Left ventricle myocardium inferior (tissue), 1 donor: ENCODE data around the gene OTOA. TPM values are rescaled to one million over a fixed set of nuclear protein-coding genes. Genes with fewer than 3 reads are reported as not detected.

Experiments used
- DNase-seq: peaks from one replicate; pipeline ENCODE4 v3.0.0-alpha.2; 2020
- H3K27ac ChIP-seq: fragments of 200-600 bp; replicated peaks from 2 replicates; pipeline ENCODE4 v1.8.0; 2021
- H3K27me3 ChIP-seq: fragments of 200-600 bp; 2 replicates; pipeline ENCODE4 v1.8.0; 2021; ENCODE audit warnings: low read depth
- H3K36me3 ChIP-seq: fragments of 200-600 bp; 2 replicates; pipeline ENCODE4 v1.8.0; 2021
- H3K4me1 ChIP-seq: fragments of 200-600 bp; 2 replicates; pipeline ENCODE4 v1.8.0; 2021
- H3K4me3 ChIP-seq: fragments of 200-600 bp; 2 replicates; pipeline ENCODE4 v1.8.0; 2021; ENCODE audit warnings: mild to moderate bottlenecking, moderate library complexity
- H3K9me3 ChIP-seq: fragments of 200-600 bp; replicated peaks from 2 replicates; pipeline ENCODE4 v1.8.0; 2021
- intact Hi-C: fragments of 100-400 bp; cut with micrococcal nuclease; formaldehyde crosslinking; loops from one replicate; pipeline ENCODE4 v1.11.0; 2022
- total RNA-seq: library from RNA; stranded (reverse); fragmentation: NEBNext Ultra II Directional; extraction: Animal tissue kit (Norgen Biotek cat#: 25700); gene quantifications from one replicate; pipeline ENCODE4 v1.2.1, GENCODE V29; 2021
- TF ChIP-seq, protein P1 (sequence below): fragments of 200-600 bp; IDR thresholded peaks from 2 replicates; pipeline ENCODE4 v1.8.0; 2021; ENCODE audit warnings: antibody characterized with exemption, mild to moderate bottlenecking, borderline replicate concordance
- donor health status: DM: no; HTN: yes; CAD: no; lungs with severe emphysema.

The OTOA gene
- total RNA-seq, 1 donor from 2014 or later, result 0.11 TPM

DNA sequence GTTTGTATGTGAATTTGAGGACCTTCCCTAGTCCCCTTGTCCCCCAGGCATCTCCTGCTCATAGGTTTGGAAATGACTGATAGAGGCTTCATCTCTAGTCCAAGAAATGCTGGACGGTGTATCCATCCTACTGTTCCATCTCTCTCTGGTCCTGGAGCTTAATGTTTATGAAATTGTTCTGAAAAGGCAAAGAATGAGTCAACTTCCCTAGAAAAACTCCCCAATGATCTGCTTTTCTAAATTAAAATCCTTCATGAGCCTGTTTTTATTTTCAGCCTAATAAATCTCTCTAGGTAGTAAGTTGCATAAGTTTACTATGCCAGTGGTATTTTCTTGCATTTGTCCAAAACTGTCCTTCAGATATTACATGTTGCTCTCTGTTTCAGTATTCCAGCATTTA is 9.3 kb upstream of the OTOA start:
- Histone ChIP-seq H3K9me3 (no peaks in the 10 kb centered on the region), H3K4me3 (no peak overlapping the region), H3K36me3 (peaks cover 10% of the 10 kb centered on the region), H3K27me3 (no peaks in the 10 kb centered on the region), H3K4me1 (peaks cover 17% of the 10 kb centered on the region), H3K27ac (no peak overlapping the region)
- DNase-seq, result no peak
- TF ChIP-seq, protein P1, sequence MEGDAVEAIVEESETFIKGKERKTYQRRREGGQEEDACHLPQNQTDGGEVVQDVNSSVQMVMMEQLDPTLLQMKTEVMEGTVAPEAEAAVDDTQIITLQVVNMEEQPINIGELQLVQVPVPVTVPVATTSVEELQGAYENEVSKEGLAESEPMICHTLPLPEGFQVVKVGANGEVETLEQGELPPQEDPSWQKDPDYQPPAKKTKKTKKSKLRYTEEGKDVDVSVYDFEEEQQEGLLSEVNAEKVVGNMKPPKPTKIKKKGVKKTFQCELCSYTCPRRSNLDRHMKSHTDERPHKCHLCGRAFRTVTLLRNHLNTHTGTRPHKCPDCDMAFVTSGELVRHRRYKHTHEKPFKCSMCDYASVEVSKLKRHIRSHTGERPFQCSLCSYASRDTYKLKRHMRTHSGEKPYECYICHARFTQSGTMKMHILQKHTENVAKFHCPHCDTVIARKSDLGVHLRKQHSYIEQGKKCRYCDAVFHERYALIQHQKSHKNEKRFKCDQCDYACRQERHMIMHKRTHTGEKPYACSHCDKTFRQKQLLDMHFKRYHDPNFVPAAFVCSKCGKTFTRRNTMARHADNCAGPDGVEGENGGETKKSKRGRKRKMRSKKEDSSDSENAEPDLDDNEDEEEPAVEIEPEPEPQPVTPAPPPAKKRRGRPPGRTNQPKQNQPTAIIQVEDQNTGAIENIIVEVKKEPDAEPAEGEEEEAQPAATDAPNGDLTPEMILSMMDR, result no peak
- intact Hi-C loops, result no loop called here

DNA sequence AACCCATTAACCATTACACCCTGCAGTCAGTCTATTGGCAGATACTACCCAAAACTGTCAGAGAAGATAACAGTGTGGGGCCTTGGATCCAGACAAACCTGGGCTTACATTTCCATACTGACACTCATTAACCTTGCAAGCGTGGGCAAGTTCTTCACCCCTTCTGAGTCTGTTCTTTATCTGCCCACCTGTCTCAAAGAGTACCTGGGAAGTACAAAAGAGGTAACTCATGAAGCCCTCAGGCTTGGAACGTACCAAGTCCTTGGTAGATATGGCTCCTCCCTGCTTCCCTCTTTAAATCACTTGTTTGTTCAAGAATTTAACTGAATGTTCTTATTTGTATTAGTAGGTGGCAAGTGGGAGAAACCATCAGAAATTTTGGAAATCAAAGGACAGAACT is 8.9 kb upstream of the OTOA start:
- Histone ChIP-seq H3K27me3 (no peaks in the 10 kb centered on the region), H3K36me3 (peaks cover 10% of the 10 kb centered on the region), H3K4me1 (peaks cover 15% of the 10 kb centered on the region), H3K27ac (no peak overlapping the region), H3K9me3 (no peaks in the 10 kb centered on the region), H3K4me3 (no peak overlapping the region)
- no peak for DNase-seq
- TF ChIP-seq, protein P1, result no peak
- intact Hi-C loops, result no loop called here

DNA sequence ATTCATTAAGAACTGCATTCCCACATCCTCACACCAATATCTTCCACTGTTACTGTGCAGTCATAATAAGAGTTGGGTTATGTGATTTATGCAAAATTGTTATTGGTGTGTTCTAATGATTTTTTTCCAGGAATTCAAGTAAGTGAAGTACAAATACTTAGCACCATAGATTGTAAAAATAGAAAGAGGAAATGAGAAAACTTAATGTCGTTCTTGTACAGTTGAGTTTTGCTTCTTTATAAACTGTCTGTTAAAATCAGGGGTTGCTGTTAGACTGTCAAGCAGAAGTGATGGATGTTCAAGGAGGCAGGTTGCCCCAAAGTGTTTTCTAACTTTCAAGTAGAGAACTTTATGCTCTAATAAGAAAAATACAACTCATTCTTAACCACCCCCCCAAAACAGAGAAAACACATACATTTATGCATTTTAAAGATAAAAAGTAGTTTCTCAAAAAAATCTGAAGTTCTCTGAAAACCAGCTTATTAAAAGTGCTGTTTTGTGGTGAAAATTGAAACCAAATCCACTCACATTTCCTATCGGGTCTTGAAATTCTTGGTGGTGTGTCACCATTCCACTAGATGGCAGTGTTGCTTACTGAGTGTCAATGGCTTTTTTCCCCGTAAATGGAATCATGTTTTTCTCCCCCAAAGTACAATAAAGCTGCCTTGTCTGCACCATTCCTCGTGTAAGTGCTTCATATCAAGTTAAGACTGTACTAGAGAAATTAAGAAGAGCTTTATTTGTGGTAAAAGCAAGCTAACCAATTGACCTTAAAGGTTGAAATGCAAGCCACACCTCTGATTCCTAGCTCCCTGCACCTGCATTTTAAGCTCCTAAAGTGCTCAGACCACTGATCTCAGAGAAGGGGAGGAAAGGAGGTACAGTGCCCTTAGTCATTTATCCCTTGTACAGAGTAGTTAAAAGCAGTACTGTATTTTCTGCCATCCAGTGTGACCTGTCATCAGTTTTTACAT is 6.7 kb upstream of the OTOA start:
- H3K27ac ChIP-seq, result no peak overlapping the region
- H3K36me3 ChIP-seq, result peaks cover 10% of the 10 kb centered on the region
- TF ChIP-seq, protein P1, result peak; percentile 89
- H3K9me3 ChIP-seq, result no peaks in the 10 kb centered on the region
- no peaks in the 10 kb centered on the region for H3K27me3 ChIP-seq
- no peak for DNase-seq
- peaks cover 10% of the 10 kb centered on the region for H3K4me1 ChIP-seq
- H3K4me3 ChIP-seq, result no peak overlapping the region
- intact Hi-C loops, result no loop called here

DNA sequence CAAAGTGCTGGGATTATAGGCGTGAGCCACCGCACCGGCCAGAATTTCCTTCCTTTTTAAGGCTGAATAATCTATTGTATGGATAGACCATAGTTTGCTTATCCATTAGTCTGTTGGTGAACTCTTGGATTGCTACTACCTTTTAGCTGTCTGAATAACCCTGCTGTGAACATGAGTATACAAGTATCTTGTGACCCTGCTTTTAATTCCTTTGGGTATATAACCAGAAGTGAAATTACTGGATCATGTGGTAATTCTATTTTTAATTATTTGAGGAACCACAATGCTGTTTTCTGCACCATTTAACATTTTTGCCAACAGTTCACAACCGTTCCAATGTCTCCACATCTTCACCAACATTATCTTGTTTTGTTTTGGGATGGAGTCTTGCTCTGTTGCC is 4.6 kb upstream of the OTOA start:
- Histone ChIP-seq H3K27me3 (peaks cover 6% of the 10 kb centered on the region), H3K9me3 (no peaks in the 10 kb centered on the region), H3K4me3 (no peak overlapping the region), H3K27ac (no peak overlapping the region), H3K4me1 (peaks cover 15% of the 10 kb centered on the region), H3K36me3 (peaks cover 10% of the 10 kb centered on the region)
- no peak for DNase-seq
- TF ChIP-seq, protein P1, result no peak
- intact Hi-C loops, result no loop called here

DNA sequence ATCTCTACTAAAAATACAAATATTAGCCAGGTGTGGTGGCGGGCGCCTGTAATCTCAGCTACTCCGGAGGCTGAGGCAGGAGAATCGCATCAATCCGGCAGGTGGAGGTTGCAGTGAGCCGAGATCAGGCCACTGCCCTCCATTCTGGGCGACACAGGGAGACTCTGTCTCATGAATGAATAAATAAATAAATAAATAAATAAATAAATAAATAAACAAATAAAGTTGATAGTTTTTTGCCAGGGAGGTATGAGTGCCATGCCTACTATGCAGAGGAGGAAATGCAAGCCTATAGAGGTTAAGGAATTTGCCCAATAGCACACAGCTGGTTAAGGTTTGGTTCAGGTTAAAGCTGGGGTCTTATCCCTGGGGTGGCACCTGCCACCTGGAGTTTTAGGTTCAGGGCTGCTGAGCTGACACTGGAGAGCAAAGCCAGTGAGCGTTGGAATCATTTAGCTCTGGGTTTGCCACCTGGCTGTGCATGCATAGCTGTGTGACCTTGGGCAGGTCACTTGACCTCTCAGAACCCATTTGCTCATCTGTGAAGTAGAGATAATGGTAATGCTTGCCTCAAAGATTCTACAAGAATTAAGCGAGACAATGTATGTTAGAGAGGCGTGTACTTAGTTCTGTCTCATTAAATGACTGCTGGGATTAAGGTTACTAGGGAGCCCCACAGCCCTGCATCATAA is 1.2 kb downstream of the OTOA start:
- Histone ChIP-seq H3K4me3 (no peak overlapping the region), H3K36me3 (no peaks in the 10 kb centered on the region), H3K27ac (no peak overlapping the region), H3K27me3 (peaks cover 53% of the 10 kb centered on the region), H3K9me3 (no peaks in the 10 kb centered on the region), H3K4me1 (peaks cover 8% of the 10 kb centered on the region)
- TF ChIP-seq, protein P1, result no peak
- intact Hi-C loops, result no loop called here
- DNase-seq, result no peak
